DMS53 treated with DMSO at 0.1 percent for 48 hours (cell line): ENCODE measurements around the gene MAFG.

Source experiments
- DNase-seq: peaks from one replicate; lab custom pipeline; 2025; ENCODE audit not compliant: unreplicated experiment; lab: John Stamatoyannopoulos, UW

The MAFG gene

DNA sequence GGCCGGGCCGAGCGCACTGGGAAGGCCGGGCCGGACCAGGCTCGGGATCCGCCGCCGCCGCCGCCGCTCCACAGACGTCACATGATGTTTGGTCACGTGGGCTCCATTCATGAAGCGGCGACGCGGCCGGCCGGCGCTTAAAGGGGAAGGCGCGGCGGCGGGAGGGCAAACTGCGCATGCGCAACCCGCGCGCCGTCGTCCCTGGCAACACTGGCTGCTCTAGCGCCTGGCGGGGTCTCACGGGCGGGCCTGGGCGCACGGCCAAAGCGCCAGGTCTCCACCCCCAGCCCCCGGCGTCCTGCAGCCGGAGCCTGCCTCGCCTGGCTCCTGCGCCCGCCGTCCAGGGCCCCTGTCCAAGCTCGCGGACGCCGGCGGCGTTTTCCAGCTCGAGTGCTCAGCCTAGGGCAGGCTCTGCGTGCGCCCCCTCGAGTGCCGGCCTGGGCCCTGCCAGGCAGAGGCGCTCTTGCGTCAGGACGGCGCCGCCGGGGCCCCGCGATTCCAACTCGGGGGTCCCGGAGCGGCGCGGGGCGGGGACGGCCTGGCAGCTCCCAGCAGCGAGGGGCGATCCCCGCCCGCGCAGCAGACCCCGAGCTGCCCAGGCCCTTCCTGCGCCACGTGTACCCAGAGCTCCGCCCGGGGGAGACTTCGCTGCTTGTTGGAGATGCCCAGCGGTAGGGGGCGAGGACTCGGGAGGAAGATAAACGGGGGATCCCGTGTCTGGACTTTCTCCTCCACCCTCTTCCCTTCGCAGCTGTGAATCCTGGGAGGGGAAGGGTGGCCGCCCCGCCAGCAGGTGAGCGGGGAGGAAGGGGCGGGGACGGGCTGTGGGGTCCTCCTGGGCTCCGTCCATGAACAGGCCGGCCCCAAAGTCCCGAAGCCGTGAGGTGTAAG lies at the start of gene MAFG:
Gene MAFG, minus strand, starts transcription at position 83 of the 891 bp plus-strand sequence. CDS start 4,550 bp downstream, outside the sequence.
- peak; percentile 87 for DNase-seq

DNA sequence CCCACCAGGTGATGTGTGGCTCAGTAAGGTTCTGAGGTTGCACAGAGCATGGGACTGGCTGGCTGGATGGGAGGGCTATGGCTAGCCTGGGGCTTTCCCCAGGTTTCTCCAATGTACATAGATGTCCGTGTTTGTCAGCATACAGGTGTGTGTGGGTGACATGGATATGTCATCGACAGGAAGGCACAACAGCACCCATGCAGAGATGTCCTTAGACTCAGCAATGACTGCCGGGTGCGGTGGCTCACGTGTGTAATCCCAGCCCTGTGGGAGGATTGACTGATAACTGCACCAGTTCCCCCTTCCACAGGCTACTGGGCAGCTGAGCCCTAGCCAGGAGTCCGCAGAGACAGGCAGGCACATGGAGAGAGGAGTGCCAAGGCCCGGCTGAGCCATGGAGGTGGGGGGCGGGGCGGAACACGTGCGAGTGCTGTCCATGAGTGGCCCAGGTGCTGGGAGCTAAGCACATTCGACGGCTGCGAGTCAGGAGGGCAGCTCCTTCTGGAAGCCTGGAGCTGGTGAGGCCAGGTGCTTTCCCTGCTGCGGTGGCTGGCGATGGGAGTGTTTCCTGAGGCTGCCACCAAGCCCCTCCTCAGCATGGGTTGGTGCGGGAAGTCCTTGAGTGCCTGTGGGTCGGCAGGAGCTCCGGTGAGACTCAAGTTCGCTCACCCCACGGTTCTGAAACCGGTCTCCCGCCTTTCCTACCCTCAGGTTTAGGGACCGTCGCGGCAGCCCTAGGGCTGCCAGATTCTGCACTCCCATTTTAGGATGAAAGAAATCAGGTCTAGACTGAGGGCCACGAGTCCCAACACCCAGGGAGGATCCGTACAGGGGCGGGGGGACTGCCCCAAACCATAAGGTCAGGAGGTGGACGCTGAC lies 49.0 kb upstream of the MAFG start:
- DNase-seq, result peak; percentile 76

DNA sequence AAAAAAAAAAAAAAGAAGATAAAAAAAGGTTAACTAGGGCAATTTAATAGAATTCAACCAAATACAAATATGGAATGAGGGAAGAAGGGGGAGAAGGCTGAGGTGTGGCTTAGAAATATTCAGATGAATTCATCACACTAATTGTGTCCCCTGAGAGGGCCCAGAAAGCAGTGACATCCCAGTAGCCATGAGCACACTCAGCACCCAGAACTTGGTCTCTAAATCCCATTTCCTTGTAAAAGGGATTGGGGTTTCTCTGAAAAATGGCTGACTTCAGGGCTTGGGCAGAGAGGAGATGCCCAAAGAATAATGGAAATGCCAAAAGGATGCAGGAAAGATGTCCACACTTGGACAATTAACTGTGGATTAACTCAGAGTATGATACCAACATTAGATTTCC lies 45.9 kb upstream of the MAFG start:
- no peak for DNase-seq

DNA sequence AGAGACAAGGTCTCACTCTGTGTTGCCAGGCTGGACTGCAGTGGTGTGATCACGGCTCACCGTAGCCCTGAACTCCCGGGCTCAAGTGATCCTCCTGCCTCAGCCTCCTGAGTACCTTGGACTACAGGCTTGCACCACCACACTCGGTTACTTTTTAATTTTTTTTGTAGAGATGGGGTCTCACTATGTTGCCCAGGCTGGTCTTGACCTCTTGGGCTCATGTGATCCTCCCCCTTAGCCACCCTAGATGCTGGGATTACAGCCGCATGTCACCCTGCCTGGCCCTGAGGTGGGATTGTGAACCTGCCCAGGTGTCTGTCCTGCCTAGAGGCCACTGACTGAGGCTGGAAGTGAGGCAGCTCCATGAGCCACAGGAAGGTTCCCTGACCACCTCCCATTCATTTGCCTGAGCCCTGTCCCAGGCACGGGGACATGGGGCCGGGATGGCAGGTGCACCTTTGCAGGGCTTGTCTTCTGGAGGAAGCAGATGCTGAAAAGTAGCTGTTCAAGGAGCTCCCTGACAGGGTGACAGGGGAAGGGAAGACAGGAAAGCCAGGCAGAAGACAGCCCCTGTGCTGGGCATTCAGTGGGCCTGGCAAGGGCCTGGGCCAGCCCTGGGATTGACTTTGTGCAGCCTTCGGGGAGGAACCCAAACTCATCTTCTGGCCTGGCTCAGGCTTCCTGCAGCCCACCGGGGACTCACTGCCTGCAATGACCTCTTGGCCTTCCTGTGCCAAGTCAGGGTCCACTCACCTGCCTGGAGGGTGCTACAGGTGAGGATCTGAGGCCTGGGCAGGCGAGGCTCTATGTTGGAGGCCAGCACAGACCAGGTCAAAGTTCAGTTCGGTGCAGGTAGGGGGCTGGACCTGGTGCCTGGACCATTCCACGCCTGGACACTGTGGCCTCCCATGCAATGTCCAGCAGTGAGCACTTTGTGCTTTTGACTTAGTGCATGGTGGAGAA lies 41.6 kb upstream of the MAFG start:
- DNase-seq, result no peak

DNA sequence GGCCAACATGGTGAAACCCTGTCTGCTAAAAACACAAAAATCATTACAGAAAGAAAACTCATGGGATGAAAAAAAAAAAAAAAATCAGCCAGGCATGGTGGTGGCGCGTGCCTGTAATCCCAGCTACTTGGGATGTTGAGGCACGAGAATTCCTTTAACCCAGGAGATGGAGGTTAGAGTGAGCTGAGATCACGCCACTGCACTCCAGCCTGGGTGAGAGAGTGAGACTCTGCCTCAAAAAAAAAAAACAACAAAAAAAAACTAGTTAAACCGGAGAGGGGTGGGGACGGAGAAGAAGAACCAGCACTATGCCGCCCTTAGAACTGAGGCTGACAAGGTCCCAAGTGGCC lies 40.8 kb upstream of the MAFG start:
- DNase-seq, result no peak

DNA sequence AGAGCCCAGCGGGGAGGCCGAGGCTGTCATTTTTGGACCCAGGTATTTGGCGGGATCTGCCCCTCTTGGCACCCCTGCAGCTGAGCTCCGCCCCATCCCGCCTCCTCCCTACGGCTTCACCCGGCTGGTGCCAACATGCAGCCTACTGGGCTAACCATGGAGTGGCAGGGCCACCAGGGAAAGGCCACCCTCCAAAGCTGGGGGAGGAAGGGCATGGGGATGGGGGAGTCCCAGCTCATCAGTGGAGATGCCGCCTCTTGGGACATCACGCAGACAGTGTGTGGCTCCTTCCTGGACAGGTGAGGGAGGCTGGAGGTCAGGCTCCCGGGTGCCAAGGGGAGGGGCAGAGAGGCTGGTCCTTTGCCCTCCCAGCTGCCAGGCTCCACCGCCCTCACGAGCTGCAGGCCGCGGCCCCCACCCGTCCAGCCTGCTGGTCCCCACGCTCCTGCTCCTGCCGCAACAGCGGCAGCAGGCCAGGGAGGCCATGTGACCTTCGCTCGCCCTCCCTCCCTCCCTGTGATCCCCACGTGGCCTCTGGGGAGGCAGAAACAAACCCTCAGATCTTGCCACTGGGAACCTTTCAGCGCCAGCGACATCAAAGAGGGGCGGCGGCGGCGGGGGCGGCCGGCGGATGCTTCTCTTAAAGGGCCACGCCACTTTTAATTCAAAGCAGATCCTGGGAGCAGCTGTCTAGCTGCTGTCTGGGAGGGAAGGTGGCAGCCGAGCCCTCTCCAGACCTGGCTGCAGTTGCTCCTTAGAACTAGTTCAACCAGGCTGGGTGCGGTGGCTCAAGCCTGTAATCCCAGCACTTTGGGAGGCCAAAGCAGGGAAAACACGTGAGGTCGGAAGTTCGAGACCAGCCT lies 40.2 kb upstream of the MAFG start:
- DNase-seq, result peak; percentile 97

DNA sequence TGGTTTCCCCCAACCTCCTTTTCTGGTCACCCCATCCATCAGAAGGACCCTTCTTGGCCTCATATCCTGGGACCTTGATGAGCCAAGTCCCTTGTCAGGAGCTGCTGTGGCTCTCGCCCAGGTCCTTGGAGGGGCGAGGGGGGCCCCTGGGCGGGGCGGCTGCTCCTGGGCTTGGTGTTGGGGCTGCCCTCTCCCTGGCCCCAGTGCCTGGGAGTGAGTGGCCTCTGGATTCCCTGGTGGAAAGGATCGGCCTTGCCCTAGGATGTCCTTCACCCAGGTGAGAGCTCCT lies 39.7 kb upstream of the MAFG start:
- no peak for DNase-seq

DNA sequence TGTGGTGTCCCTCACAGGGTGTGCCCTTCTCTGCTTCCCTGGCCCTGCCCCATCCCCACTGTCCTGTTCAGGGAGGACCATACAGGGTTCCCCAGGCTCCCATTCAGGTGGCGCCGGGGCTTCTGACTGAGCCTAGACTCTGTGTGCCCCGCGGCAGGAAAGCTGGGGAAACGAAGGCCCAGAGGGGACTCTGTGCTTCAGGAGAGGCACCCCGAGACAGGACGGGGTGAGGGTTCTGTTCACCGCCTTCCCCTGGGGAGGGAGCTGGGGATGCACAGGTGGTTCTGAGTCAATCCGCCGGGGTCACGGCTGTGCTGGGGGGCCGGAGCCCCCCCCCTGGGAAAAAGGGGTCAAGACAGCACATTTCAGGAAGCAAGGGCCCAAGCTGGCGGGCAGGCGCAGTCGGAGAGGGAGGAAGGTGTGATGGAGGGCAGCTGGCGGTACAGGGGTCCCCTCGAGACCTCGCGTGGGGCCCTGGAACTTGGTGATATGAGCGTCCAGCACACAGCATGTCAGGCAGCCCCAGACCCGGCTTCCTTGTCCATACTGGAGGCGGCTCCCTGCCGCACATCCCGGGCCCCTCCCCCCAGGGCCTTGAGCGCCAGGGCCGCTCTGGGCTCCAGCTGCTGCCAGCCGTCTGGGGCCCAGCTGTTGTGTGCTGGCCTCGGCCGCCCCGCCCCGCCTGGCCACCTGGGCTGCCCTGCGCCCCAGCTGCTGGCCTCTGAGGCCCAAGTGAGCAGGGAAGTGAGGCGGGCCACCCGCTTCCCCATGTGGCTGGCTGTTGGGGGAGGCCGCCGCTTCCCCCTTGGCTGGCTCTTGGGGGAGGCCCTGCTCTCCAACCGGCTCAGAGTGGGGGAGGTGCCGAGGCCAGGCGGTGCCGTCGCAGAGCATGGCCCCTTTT lies 39.1 kb upstream of the MAFG start:
- peak; percentile 92 for DNase-seq

DNA sequence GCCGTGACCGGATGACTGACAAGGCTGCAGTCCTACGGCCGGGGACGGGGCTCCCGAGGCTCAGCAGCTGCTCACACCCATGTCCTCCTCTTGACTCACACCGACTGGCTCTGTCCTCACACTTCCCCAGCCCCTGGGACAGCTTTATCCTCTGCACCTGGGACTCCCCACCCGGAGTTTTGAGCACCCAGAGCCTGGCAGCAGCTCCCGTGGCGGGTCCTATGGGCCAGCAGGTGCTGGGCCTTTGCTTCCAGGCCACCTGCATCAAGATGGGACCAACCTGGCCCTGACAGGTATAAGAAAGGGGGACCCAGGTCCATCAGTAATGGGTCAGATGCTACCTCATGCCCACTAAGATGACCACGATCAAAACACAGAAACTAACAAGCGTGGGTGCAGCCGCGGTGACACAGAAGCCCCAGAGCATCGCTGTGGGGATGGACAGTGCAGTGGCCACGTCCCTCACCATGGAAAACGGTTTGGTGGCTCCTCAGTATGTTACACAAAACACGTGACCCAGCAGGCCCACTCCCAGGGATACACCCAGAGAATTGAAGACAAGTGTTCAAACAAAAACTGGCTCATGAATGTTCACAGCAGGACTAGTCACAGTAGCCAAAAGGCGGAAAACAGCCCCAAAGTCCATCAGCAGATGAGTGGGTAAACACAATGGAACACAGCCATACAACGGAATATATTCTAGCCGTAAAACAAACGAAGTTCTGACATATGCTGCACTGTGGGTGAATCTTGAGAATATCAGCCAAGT lies 36.7 kb upstream of the MAFG start:
- DNase-seq, result no peak

DNA sequence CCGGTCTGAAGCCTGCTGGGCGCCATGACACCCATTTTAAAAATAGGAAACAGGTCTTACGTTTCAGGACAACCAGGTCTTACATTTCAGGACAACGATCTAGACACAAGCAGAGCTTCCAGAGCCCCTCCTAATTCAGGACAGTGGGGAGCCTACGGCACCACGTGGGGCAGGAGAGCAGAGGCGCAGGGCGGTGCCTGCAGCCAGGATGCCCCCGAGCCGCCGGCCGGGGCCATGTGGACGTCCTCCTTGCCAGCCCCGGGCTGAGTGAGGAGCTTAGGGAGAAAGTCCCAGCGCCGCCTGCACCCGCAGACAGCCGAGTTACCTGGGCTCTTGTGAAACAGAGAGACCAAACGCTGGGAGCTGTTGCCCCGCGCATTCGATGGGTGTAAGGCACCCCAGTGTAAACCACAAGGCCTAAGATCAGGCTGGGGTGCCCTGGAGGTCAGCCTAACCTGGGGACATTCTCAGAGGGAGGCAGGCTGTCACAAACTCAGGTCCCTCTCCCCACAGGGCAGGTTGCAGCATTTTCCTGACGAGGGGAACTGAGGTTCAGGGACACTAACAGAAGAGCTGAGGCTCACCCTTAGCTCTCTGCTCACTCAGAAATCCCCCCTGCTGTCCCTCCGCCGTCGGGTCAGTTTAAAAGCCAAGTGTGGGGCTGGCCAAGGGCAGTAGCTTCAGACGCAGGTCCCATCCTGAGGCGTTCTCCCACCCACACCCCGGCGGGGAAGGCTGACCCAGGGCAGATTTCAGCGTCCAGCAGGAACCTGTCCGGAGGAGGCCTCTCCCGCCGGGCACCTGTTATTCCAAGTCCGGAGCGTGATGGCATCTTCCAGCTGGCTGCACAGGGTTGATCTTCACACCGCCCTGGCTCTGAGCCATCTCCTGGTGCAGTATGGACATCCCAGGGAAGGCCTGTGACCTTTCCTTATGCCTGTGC lies 35.2 kb upstream of the MAFG start:
- DNase-seq, result no peak

DNA sequence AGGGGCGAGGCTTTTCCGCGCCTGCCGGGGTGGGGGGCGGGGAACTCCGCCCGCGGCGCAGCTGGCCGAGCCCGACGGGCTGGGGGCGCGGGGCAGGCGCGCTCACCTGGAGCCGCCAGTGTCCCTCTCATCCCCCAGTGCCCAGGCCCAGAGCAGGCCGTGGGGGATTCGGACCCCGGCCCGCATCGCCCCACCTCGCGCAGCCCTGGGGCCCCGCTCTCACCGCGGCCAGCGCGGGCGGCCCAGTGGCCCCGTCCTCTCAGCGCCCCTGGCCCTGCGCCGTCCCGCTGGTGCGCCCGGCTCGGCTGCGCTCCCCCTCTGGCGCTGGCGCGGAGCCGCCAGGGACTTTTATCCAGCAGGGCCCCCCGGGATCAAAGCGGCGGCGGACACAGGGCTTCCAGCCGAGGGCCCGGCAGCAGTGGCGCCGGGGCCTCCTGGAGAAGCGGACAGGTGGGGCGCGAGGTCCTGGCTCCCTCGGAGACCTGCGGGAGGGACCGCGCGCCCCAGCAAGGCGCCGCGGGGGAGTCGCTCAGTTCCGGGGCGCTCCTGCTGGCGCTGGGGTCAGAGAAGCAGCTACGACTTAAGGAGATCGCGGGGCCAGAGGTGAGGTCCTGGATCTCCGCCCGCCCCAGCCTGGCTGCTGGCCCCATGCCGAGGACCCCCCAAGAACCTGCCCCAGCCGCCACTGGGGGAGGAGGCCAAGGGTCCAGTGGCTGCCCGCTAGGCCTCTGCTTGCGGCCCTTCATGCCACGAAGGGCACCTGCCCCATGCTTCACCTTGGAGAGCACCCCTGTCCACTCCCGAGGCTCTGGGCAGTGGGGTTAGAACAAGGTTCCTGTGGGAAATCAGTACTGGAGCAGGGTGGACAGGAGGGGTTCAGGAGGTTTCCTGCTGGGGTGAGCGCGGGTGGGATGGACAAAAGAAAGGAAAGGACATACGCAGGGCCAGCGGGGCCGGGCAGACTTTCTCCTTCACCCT lies 34.3 kb upstream of the MAFG start:
- DNase-seq, result no peak

DNA sequence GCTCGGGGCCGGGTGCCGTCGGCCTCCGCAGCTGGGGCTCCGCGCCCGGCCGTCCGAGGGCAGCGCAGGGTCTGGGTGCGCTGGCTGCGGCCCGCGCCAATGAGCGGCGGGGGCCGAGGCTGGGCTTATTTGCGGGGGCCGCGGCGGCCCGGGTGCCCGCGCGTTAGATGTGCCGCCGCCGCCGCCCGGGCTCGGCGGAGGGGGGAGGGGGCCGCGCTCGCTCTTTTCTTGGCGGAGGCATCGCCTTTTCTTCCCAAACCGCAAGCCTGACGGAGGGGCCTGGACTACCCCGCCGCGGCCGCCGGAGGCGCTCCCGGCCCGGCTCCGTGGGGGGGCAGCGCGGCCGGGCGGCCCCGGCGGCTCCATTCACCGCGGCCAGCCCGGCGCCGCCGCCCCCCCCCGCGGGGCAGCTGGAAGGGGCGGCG lies 33.6 kb upstream of the MAFG start, which contains the start of gene NOTUM:
Gene NOTUM, minus strand, starts transcription at position 101 of the 425 bp plus-strand sequence. CDS start 278 bp downstream, outside the sequence.
- no peak for DNase-seq

DNA sequence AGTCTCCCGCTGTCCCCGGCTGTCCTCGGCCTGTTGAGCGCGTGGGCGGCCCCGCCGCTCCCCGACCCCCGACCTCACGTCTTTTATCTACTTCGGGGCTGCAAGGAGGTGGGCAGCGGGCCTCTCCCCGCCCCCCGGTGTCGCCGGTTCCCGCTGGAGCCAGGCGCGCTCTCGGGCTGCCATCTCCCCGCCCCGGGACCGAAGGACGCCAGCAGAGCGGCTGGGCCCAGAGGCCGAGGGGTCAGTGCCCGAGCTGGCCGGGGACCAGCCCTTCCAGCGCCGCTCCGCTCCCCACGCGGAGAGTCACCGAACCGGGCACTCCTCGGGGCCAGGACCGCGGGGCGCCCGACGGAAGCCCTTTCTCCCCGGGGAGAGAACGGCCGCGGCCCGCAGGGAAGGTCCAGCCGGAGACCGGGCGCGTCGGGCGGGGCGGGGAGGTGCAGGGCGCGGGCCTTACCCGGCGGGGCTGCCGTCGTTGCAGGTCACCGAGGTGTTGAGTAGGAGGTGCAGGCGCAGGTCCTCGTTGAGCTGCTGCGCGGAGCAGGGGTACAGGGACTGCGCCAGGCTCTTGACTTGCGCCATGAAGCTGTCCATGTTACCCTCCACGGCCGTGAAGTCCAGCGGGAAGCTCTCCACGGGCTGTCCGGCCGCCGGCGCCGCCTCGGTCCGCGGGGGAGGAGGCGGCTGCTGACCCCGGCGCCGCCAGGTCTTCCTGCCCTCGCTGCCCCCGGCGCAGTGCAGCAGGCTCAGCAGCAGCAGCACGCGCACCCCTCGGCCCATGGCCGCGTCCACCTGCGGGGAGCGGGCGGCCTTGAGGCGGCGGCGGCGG lies 32.8 kb upstream of the MAFG start:
- DNase-seq, result peak; percentile 17

DNA sequence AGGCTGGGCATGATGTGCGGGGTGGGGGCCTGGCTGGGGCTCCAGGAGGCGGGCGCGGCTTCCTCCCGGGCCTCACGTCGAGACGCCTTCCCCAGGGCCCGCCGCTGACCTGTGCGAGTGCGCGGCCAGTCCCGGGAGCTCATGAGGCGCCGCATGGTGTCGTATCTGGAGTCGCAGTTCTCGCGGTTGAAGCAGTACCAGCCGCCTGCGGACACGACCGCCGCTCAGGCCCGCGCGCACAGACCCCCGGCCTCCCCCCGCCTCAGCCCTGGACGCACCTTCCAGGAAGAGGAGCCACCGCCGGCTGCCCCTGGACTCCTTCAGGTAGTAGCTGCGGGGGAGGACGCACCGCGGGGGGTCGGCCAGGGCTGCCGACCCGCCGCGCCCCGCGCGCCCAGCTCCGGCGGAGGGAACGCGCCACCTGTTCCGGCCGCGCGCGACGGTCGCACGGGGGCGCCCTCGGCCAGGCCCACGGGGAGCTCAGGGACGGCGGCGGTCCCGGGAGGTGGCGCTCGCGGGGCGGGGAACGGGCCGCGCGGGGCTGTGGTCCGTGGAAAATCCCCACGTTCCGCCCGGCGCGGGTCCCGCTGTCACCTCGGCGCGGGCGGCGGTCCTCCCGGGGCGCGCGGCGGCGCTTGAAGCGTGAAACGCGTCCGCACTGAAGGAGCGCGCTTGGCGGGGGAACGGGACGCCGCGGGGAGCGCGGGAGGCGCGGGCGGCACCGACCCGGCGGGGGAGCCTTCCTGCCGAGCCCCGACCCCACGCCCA lies 32.0 kb upstream of the MAFG start:
- peak; percentile 26 for DNase-seq
